Measurements from ENCODE around the gene P4HB.

The P4HB gene

GRCh38 chr17:81870981-81871386 lies 10.6 kb upstream of the P4HB start, which contains the start of gene ARHGDIA:
TSS of gene ARHGDIA (minus strand) at chr17:81871337. CDS start at chr17:81869930, 1,407 bp downstream.
- DNase-seq (ENCODE audit: low read depth): no peak
- TF ChIP-seq CTCF (IDR thresholded peaks at IDR 0.05; ENCODE audit: control insufficient read depth, extremely low read depth, insufficient read depth): no peak
- peak within 1 kb of the TSS; percentile 83 for H3K4me3 ChIP-seq (ENCODE audit: low read depth, low read length)

- peak overlapping the region; percentile 83 for H3K4me3 ChIP-seq (ENCODE audit: low read depth, low read length)
- no peak for DNase-seq (ENCODE audit: low read depth)
- TF ChIP-seq CTCF (IDR thresholded peaks at IDR 0.05; ENCODE audit: control insufficient read depth, extremely low read depth, insufficient read depth): no peak
Measured at GRCh38 chr17:81870131-81870980, 10.0 kb upstream of the P4HB start.

- DNase-seq (ENCODE audit: low read depth): no peak
- H3K4me3 ChIP-seq (ENCODE audit: low read depth, low read length): peak overlapping the region; percentile 83
Measured at GRCh38 chr17:81869221-81870130, 9.1 kb upstream of the P4HB start.

DNA sequence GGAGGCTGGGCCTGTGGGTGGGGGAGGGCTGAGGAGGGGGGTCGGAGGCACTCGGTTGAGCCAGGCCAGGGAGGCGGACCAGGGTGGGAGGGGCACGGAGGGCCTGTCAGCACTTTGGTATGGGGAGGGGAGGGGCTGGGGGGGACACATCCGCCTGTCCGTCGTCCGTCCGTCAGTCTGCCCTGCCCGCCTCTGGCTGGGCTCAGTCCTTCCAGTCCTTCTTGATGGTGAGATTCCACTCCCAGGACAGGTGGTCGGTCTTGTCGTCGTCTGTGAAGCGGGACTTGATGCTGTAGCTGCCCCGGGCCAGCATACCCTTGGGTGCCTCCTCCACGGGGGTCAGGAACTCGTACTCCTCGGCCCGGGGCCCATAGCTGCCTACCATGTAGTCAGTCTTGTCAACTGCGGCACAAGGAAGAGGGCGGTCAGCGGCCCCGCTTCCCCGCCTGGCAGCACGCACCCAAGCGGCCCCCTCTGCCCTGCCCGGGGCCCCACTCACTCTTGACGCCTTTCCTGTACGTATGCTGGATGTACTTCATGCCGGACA lies 8.4 kb upstream of the P4HB start:
- TF ChIP-seq CTCF (IDR thresholded peaks at IDR 0.05; ENCODE audit: control insufficient read depth, extremely low read depth, insufficient read depth): no peak
- DNase-seq (ENCODE audit: low read depth): no peak
- peak overlapping the region; percentile 83 for H3K4me3 ChIP-seq (ENCODE audit: low read depth, low read length)

More at GRCh38 chr17:81869221-81870130, 9.1 kb upstream of the P4HB start:
- peak; percentile 45 for TF ChIP-seq CTCF (IDR thresholded peaks at IDR 0.05; ENCODE audit: control insufficient read depth, extremely low read depth, insufficient read depth)

DNA sequence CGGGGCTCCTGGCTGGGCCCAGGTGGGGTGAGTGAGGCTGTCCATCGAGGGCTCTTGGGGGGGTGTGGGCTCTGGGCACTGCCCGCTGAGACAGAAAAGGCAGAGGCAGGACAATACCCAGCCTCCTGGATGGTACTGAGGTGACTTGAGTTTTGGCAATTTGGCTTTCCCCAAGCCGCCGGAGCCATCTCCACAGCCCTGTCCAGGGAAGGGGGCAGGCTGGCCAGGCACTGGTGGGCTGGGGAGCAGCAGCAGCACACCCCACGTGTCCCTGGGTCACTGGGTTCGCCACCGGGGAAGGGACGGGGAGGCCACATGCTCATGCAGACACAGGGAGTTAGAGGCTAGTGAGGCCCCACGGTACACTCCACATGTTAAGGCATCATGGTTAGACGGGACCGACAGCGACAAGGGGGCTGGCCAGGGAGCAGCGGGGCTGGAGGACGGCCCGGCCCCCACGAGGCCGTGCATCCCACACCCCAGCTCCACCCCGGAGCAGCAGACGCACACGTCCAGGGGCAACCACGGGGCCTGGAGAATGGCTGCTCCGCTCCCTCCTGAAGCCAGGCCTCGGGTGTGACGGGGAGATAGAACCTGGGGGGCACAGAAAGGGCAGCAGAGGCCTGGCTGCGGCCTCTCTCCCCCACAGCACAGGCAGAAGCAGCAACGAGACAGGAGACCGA lies 7.8 kb upstream of the P4HB start:
- TF ChIP-seq CTCF (IDR thresholded peaks at IDR 0.05; ENCODE audit: control insufficient read depth, extremely low read depth, insufficient read depth): no peak
- no peak overlapping the region for H3K4me3 ChIP-seq (ENCODE audit: low read depth, low read length)
- no peak for DNase-seq (ENCODE audit: low read depth)
